CD14-positive monocyte (primary cell): ENCODE data around the gene CRTC2. TPM values are rescaled to one million over a fixed set of nuclear protein-coding genes. Genes with fewer than 3 reads are reported as not detected.
A peak's percentile ranks its signal among the peaks of the same experiment; 100 is the strongest.

Experiments used
- DNase-seq, 3 donors: peaks; one replicate each; pipeline ENCODE4 v3.0.0-alpha.2; 2011 to 2022
- H2AFZ ChIP-seq: 2 replicates; pipeline ENCODE4 v1.6.0; 2012; ENCODE audit warnings: mild to moderate bottlenecking, low read depth, low read length, inconsistent platforms; ENCODE audit not compliant: insufficient read depth, poor library complexity, severe bottlenecking
- H3K27ac ChIP-seq, 2 donors: 1 replicate in 1 of 2; 2 replicates in 1 of 2; pipeline ENCODE4 v1.5.1; 2012 to 2013; ENCODE audit warnings: low read length in 2 of 2, control low read depth in 1 of 2, inconsistent platforms in 1 of 2, low read depth in 1 of 2, mild to moderate bottlenecking in 1 of 2
- H3K27me3 ChIP-seq, 2 donors: one replicate each; pipeline versions ENCODE4 v1.6.0 to v1.6.1; 2011 to 2013; ENCODE audit warnings: low read length in 2 of 2; ENCODE audit not compliant: control insufficient read depth in 2 of 2, insufficient read depth in 2 of 2
- H3K36me3 ChIP-seq, 2 donors: replicated peaks in 1 of 2; 1 replicate in 1 of 2; 2 replicates in 1 of 2; pipeline versions ENCODE4 v1.5.1 to v1.6.1; 2012 to 2013; ENCODE audit warnings: low read length in 2 of 2, control low read depth in 1 of 2, inconsistent platforms in 1 of 2, mild to moderate bottlenecking in 1 of 2; ENCODE audit not compliant: insufficient read depth in 2 of 2, control insufficient read depth in 1 of 2
- H3K4me1 ChIP-seq, 2 donors: 1 replicate in 1 of 2; 2 replicates in 1 of 2; pipeline versions ENCODE4 v1.5.1 to v1.6.1; 2012 to 2013; ENCODE audit warnings: low read length in 2 of 2, control low read depth in 1 of 2, inconsistent platforms in 1 of 2, mild to moderate bottlenecking in 1 of 2, moderate library complexity in 1 of 2; ENCODE audit not compliant: insufficient read depth in 2 of 2, control insufficient read depth in 1 of 2
- H3K4me2 ChIP-seq: replicated peaks from 2 replicates; pipeline ENCODE3; 2012; ENCODE audit warnings: low read length, moderate library complexity, mild to moderate bottlenecking; ENCODE audit not compliant: poor library complexity, severe bottlenecking; ENCODE audit errors: extremely low read depth
- H3K4me3 ChIP-seq, 3 experiments: fragments of 200-600 bp in 1 of 3; sonication (generic) in 1 of 3; replicated peaks in 1 of 3; 1 replicate in 2 of 3; 2 replicates in 1 of 3; pipeline ENCODE4 v1.5.1; 2011 to 2013; ENCODE audit warnings: low read length in 3 of 3, mild to moderate bottlenecking in 3 of 3, control low read depth in 2 of 3, low read depth in 2 of 3, inconsistent platforms in 1 of 3, moderate library complexity in 1 of 3
- H3K79me2 ChIP-seq: 2 replicates; pipeline ENCODE4 v1.6.0; 2012; ENCODE audit warnings: mild to moderate bottlenecking, control low read depth, inconsistent platforms, low read length, moderate library complexity; ENCODE audit not compliant: insufficient read depth
- H3K9ac ChIP-seq: 2 replicates; pipeline ENCODE4 v1.6.0; 2017; ENCODE audit warnings: low read length, mild to moderate bottlenecking; ENCODE audit not compliant: insufficient read depth, poor library complexity, severe bottlenecking
- H3K9me3 ChIP-seq, 2 donors: replicated peaks in 1 of 2; 1 replicate in 1 of 2; 2 replicates in 1 of 2; pipeline versions ENCODE4 v1.5.1 to v1.6.1; 2012 to 2013; ENCODE audit warnings: low read length in 2 of 2, control low read depth in 1 of 2; ENCODE audit not compliant: control insufficient read depth in 1 of 2, insufficient read depth in 1 of 2
- H4K20me1 ChIP-seq: 2 replicates; pipeline ENCODE4 v1.6.0; 2012; ENCODE audit warnings: mild to moderate bottlenecking, low read length, control low read depth, moderate library complexity; ENCODE audit not compliant: insufficient read depth
- H3K27ac Mint-ChIP-seq, 7 donors: one replicate each; pipeline ENCODE4 v1.8.0; 2020; ENCODE audit warnings: mild to moderate bottlenecking in 7 of 7, mixed read lengths in 7 of 7, moderate library complexity in 6 of 7, inconsistent platforms in 2 of 7
- H3K27me3 Mint-ChIP-seq, 3 donors: one replicate each; pipeline ENCODE4 v1.8.0; 2021 to 2022; ENCODE audit warnings: low read depth in 3 of 3, mild to moderate bottlenecking in 3 of 3, mixed read lengths in 3 of 3, moderate library complexity in 3 of 3, inconsistent platforms in 1 of 3
- H3K36me3 Mint-ChIP-seq, 2 donors: one replicate each; pipeline ENCODE4 v1.8.0; 2020; ENCODE audit warnings: mixed read lengths in 2 of 2, inconsistent platforms in 1 of 2, mild to moderate bottlenecking in 1 of 2
- H3K4me1 Mint-ChIP-seq: one replicate; pipeline ENCODE4 v1.8.0; 2020; ENCODE audit warnings: mild to moderate bottlenecking, mixed read lengths
- H3K4me3 Mint-ChIP-seq, 2 donors: one replicate each; pipeline ENCODE4 v1.8.0; 2020; ENCODE audit warnings: mild to moderate bottlenecking in 2 of 2, mixed read lengths in 2 of 2, moderate library complexity in 1 of 2
- H3K9me3 Mint-ChIP-seq, 7 donors: one replicate each; pipeline ENCODE4 v1.8.0; 2020 to 2022; ENCODE audit warnings: mixed read lengths in 7 of 7, mild to moderate bottlenecking in 6 of 7, moderate library complexity in 6 of 7, inconsistent platforms in 2 of 7
- CTCF ChIP-seq: fragments of 200-600 bp; IDR thresholded peaks from one replicate; pipeline ENCODE4 v1.8.0; 2022; ENCODE audit warnings: antibody characterized with exemption, mild to moderate bottlenecking
- WGBS: methylation state at CpG from one replicate; pipeline ENCODE4 v1.1.5; 2013; ENCODE audit warnings: missing lambda C conversion rate; ENCODE audit not compliant: insufficient coverage; 5-methylcytosine and 5-hydroxymethylcytosine counted together
- intact Hi-C, 2 donors: fragments of 100-400 bp; cut with micrococcal nuclease; formaldehyde crosslinking; loops; one replicate each; pipeline versions ENCODE4 v1.15.0 to v1.15.1; 2023
- polyA plus RNA-seq, 3 donors: library from polyadenylated mRNA; depleted of rRNA in 1 of 3; unstranded in 2 of 3; stranded (reverse) in 1 of 3; fragments of 300-500 nt in 2 of 3; fragments of >200 nt in 1 of 3; fragmentation: Illumina TruSeq in 2 of 3; gene quantifications; 1 replicate in 2 of 3; 2 replicates in 1 of 3; pipeline ENCODE4 v1.2.3, GENCODE V29; 2012 to 2021

CRTC2 gene
- polyA plus RNA-seq, 3 donors = 13.7 to 86.0 (median 21.2) TPM

GRCh38 chr1:153951183-153951582 lies 7.2 kb downstream of the CRTC2 start:
- H3K27ac ChIP-seq = no peak overlapping the region
- peaks cover 56% of the 10 kb centered on the region for H3K79me2 ChIP-seq
- Mint-ChIP-seq H3K4me1 (peaks cover 36% of the 10 kb centered on the region), H3K9me3 (no peaks in the 10 kb centered on the region), H3K27ac (peak overlapping the region in 1 of 7 donors; percentile 58), H3K4me3 (no peak overlapping the region), H3K36me3 (peaks cover 65 to 76% of the 10 kb centered on the region in 2 donors), H3K27me3 (peaks cover 0 to 2% (median 1%) of the 10 kb centered on the region in 3 donors)
- H3K4me3 ChIP-seq = no peak overlapping the region
- H3K9ac ChIP-seq = no peak overlapping the region
- H3K4me2 ChIP-seq = no peak overlapping the region
- H3K36me3 ChIP-seq = peaks cover 70 to 75% of the 10 kb centered on the region in 2 donors
- no peaks in the 10 kb centered on the region for H3K9me3 ChIP-seq
- peaks cover 25 to 29% of the 10 kb centered on the region in 2 donors for H3K4me1 ChIP-seq
- no peaks in the 10 kb centered on the region for H3K27me3 ChIP-seq
- no peak for DNase-seq
- H4K20me1 ChIP-seq = peaks cover 49% of the 10 kb centered on the region
- intact Hi-C loops = no loop called here
- WGBS = 99% methylated on average over 11 of the region's 11 CpGs
- no peak for TF ChIP-seq CTCF
- no peak overlapping the region for H2AFZ ChIP-seq

- Mint-ChIP-seq H3K27me3 (peaks cover 0 to 2% (median 0%) of the 10 kb centered on the region in 3 donors), H3K27ac (peak within 1 kb of the TSS; percentile 98 to 100 (median 100)), H3K9me3 (no peaks in the 10 kb centered on the region), H3K36me3 (peaks cover 58 to 62% of the 10 kb centered on the region in 2 donors), H3K4me3 (peak within 1 kb of the TSS; percentile 83 to 93), H3K4me1 (peaks cover 55% of the 10 kb centered on the region)
- Histone ChIP-seq H3K4me2 (peak within 1 kb of the TSS; percentile 83), H3K27me3 (no peaks in the 10 kb centered on the region), H3K27ac (peak within 1 kb of the TSS; percentile 100), H2AFZ (peak within 1 kb of the TSS; percentile 7), H3K36me3 (peaks cover 59 to 61% of the 10 kb centered on the region in 2 donors), H3K4me1 (peaks cover 54 to 57% of the 10 kb centered on the region in 2 donors), H3K9me3 (no peaks in the 10 kb centered on the region), H4K20me1 (peaks cover 18% of the 10 kb centered on the region), H3K9ac (peak within 1 kb of the TSS; percentile 94), H3K4me3 (peak within 1 kb of the TSS; percentile 70 to 83 (median 83)), H3K79me2 (peaks cover 49% of the 10 kb centered on the region)
- WGBS = 0% methylated on average over 26 of the region's 28 CpGs
- intact Hi-C loops = loop anchor here in 1 of 2 donors (2.0 kb wide), 1 partner anchor 16 kb away; the partner anchor contains the start of gene SLC39A1
- DNase-seq = peak; percentile 79 to 86 (median 85)
- peak; percentile 94 for TF ChIP-seq CTCF
Measured at GRCh38 chr1:153946622-153947241, 11.7 kb downstream of the CRTC2 start, which contains the start of gene DENND4B. DENND4B (minus strand) TSS chr1:153946718; CDS start chr1:153944374, 2,344 bp downstream.
